Lung (tissue), 12 donors: ENCODE measurements around the gene PRR20G. TPM values are rescaled to one million over a fixed set of nuclear protein-coding genes. Genes with fewer than 3 reads are reported as not detected.

ENCODE experiments used
- ATAC-seq: fragments of 200-7000 bp; cut with Tn5 transposase; one replicate; pipeline ENCODE4 v1.9.1; 2020; ENCODE audit warnings: moderate number of reproducible peaks; ENCODE audit not compliant: insufficient read depth, low FRiP score
- DNase-seq, 3 donors: peaks; one replicate each; pipeline ENCODE4 v3.0.0-alpha.2; 2013 to 2017
- H3K27ac ChIP-seq, 2 donors: one replicate each; pipeline ENCODE4 v1.5.1; 2013; ENCODE audit warnings: mild to moderate bottlenecking in 2 of 2, moderate library complexity in 2 of 2, control low read depth in 1 of 2, inconsistent platforms in 1 of 2, low read depth in 1 of 2, low read length in 1 of 2
- H3K27me3 ChIP-seq, 3 donors: one replicate each; pipeline ENCODE4 v1.5.1; 2013; ENCODE audit warnings: low read length in 2 of 3; ENCODE audit not compliant: control insufficient read depth in 3 of 3, insufficient read depth in 3 of 3
- H3K36me3 ChIP-seq, 4 donors: one replicate each; pipeline ENCODE4 v1.5.1; 2013; ENCODE audit warnings: low read length in 4 of 4, mild to moderate bottlenecking in 1 of 4, moderate library complexity in 1 of 4; ENCODE audit not compliant: control insufficient read depth in 4 of 4, insufficient read depth in 4 of 4
- H3K4me1 ChIP-seq, 5 donors: one replicate each; pipeline ENCODE4 v1.5.1; 2013; ENCODE audit warnings: low read length in 5 of 5, mild to moderate bottlenecking in 2 of 5, moderate library complexity in 1 of 5; ENCODE audit not compliant: control insufficient read depth in 5 of 5, insufficient read depth in 5 of 5
- H3K4me3 ChIP-seq: one replicate; pipeline ENCODE4 v1.5.1; 2013; ENCODE audit warnings: mild to moderate bottlenecking, control low read depth, moderate library complexity
- H3K9ac ChIP-seq, 2 donors: one replicate each; pipeline ENCODE4 v1.5.1; 2013; ENCODE audit warnings: low read length in 2 of 2, control low read depth in 1 of 2; ENCODE audit not compliant: insufficient read depth in 1 of 2
- H3K9me3 ChIP-seq, 4 donors: one replicate each; pipeline ENCODE4 v1.5.1; 2013; ENCODE audit warnings: low read length in 3 of 4, mild to moderate bottlenecking in 1 of 4, moderate library complexity in 1 of 4; ENCODE audit not compliant: control insufficient read depth in 4 of 4, insufficient read depth in 3 of 4
- CTCF ChIP-seq: IDR thresholded peaks from 2 replicates; pipeline ENCODE4 v1.5.1; 2012; ENCODE audit warnings: mild to moderate bottlenecking; ENCODE audit errors: control extremely low read depth, extremely low read depth
- WGBS, 2 donors: extraction: QIAGEN DNeasy Blood & Tissue Kit; methylation state at CpG; one replicate each; pipeline ENCODE4 v1.1.7; 2013; 5-methylcytosine and 5-hydroxymethylcytosine counted together
- polyA plus RNA-seq, 2 donors: library from polyadenylated mRNA; stranded (reverse); fragments of 200-250 nt; gene quantifications; one replicate each; pipeline ENCODE4 v1.2.1, GENCODE V29; 2013
- total RNA-seq, 2 donors: library from RNA; depleted of rRNA in 1 of 2; stranded (reverse); fragments of >200 nt in 1 of 2; gene quantifications; one replicate each; pipeline ENCODE4 v1.2.1, GENCODE V29; 2014 to 2021
- donor health status: control.
- donor health status: control.
- donor health status: Bipolar disorder and iron deficiency.
- donor health status: healthy.
- donor health status: DM: yes; HTN: yes; CAD: no.

The PRR20G gene
- total and polyA plus RNA-seq, 4 donors: 0.05 TPM; not detected in 3

- DNase-seq (no peak), ATAC-seq (no peak)
- Histone ChIP-seq H3K4me3 (no peak overlapping the region), H3K36me3 (no peaks in the 10 kb centered on the region), H3K9me3 (peaks cover 0 to 7% (median 2%) of the 10 kb centered on the region in 4 donors), H3K27me3 (no peaks in the 10 kb centered on the region), H3K4me1 (peaks cover 0 to 3% (median 0%) of the 10 kb centered on the region in 5 donors), H3K9ac (no peak overlapping the region), H3K27ac (no peak overlapping the region)
- 26 to 32% methylated on average over 1 of the region's 1 CpG for WGBS, 2 donors
- no peak for TF ChIP-seq CTCF
Observed at GRCh38 chr3:127250032-127250431, 37.8 kb downstream of the PRR20G start.

GRCh38 chr3:127247292-127247691 lies 40.6 kb downstream of the PRR20G start:
- H3K27ac ChIP-seq: no peak overlapping the region
- DNase-seq (no peak), ATAC-seq (no peak)
- TF ChIP-seq CTCF: no peak
- H3K27me3 ChIP-seq: no peaks in the 10 kb centered on the region
- no peaks in the 10 kb centered on the region for H3K36me3 ChIP-seq
- peaks cover 0 to 1% (median 0%) of the 10 kb centered on the region in 5 donors for H3K4me1 ChIP-seq
- no peak overlapping the region for H3K9ac ChIP-seq
- no peak overlapping the region for H3K4me3 ChIP-seq
- 73 to 83% methylated on average over 1 of the region's 1 CpG for WGBS, 2 donors
- peaks cover 0 to 7% (median 2%) of the 10 kb centered on the region in 4 donors for H3K9me3 ChIP-seq

GRCh38 chr3:127238602-127239001 lies 49.2 kb downstream of the PRR20G start:
- no peak overlapping the region for H3K4me3 ChIP-seq
- WGBS, 2 donors: 56 to 76% methylated on average over 2 of the region's 2 CpGs
- peaks cover 0 to 1% (median 0%) of the 10 kb centered on the region in 5 donors for H3K4me1 ChIP-seq
- H3K9ac ChIP-seq: no peak overlapping the region
- H3K9me3 ChIP-seq: no peaks in the 10 kb centered on the region
- no peaks in the 10 kb centered on the region for H3K27me3 ChIP-seq
- no peaks in the 10 kb centered on the region for H3K36me3 ChIP-seq
- DNase-seq (no peak), ATAC-seq (no peak)
- no peak for TF ChIP-seq CTCF
- H3K27ac ChIP-seq: no peak overlapping the region

- TF ChIP-seq CTCF: no peak
- no peak for DNase-seq
- Histone ChIP-seq H3K4me1 (peaks cover 0 to 1% (median 0%) of the 10 kb centered on the region in 5 donors), H3K27me3 (no peaks in the 10 kb centered on the region), H3K9ac (no peak overlapping the region), H3K4me3 (no peak overlapping the region), H3K36me3 (no peaks in the 10 kb centered on the region), H3K27ac (no peak overlapping the region), H3K9me3 (no peaks in the 10 kb centered on the region)
- 31% methylated on average over 3 of the region's 3 CpGs for WGBS, 2 donors
- ATAC-seq: no peak
Observed at GRCh38 chr3:127237835-127238234, 50.0 kb downstream of the PRR20G start.
